HEK293 (cell line): ENCODE results near the gene STAB2.
"Not testable (repeated sequence)": the region's sequence is repeated elsewhere in the genome, so short reads cannot be mapped to it uniquely, and the experiment has no call there.

Experiments
- CTCF ChIA-PET: fragments of 350-600 bp; formaldehyde crosslinking; extraction: SDS; loops from one replicate; lab custom pipeline; 2021; ENCODE audit warnings: antibody characterized with exemption; lab: Yijun Ruan, JAX
- POLR2A ChIA-PET: fragments of 300-600 bp; formaldehyde crosslinking; extraction: SDS; loops from one replicate; lab custom pipeline; 2020; ENCODE audit warnings: antibody characterized with exemption, inconsistent platforms; lab: Yijun Ruan, JAX
- H3K27ac ChIP-seq: fragments of 200-500 bp; sonication (Bioruptor generic); 2 replicates; pipeline ENCODE4 v1.5.1; 2014; ENCODE audit warnings: low read depth, low read length, control low read depth, inconsistent platforms; ENCODE audit errors: extremely low read depth
- H3K36me3 ChIP-seq, 2 experiments: fragments of 200-500 bp in 1 of 2; sonication (Bioruptor generic) in 1 of 2; 1 replicate in 1 of 2; 2 replicates in 1 of 2; pipeline ENCODE4 v1.5.1; 2014 to 2017; ENCODE audit warnings: inconsistent platforms in 2 of 2, low read length in 2 of 2; ENCODE audit not compliant: control insufficient read depth in 2 of 2, insufficient read depth in 1 of 2
- H3K4me1 ChIP-seq: fragments of 200-500 bp; sonication (Bioruptor generic); 2 replicates; pipeline ENCODE4 v1.5.1; 2014; ENCODE audit warnings: mild to moderate bottlenecking, low read length, inconsistent platforms; ENCODE audit not compliant: control insufficient read depth, insufficient read depth
- H3K4me3 ChIP-seq: 2 replicates; pipeline ENCODE4 v1.5.1; 2011; ENCODE audit warnings: low read depth, mild to moderate bottlenecking, control low read depth, low read length, moderate library complexity
- H3K9me3 ChIP-seq: fragments of 200-500 bp; sonication (Bioruptor generic); 2 replicates; pipeline ENCODE4 v1.5.1; 2014; ENCODE audit warnings: low read depth, low read length, inconsistent platforms; ENCODE audit not compliant: control insufficient read depth, insufficient read depth
- INSM2 ChIP-seq: fragments of 450-650 bp; formaldehyde crosslinking; IDR thresholded peaks from 2 replicates; pipeline ENCODE4 v1.5.1; 2016; ENCODE audit warnings: missing biosample characterization, missing genetic modification characterization
- SCRT2 ChIP-seq: fragments of 450-650 bp; formaldehyde crosslinking; IDR thresholded peaks from 2 replicates; pipeline ENCODE4 v1.5.1; 2016; ENCODE audit warnings: missing biosample characterization, missing genetic modification characterization
- SP2 ChIP-seq: fragments of 450-650 bp; formaldehyde crosslinking; IDR thresholded peaks from 2 replicates; pipeline ENCODE4 v1.5.1; 2016; ENCODE audit warnings: missing biosample characterization, missing genetic modification characterization
- ZBTB17 ChIP-seq: fragments of 450-650 bp; formaldehyde crosslinking; IDR thresholded peaks from 2 replicates; pipeline ENCODE4 v1.5.1; 2016; ENCODE audit warnings: missing biosample characterization, missing genetic modification characterization
- ZBTB48 ChIP-seq: fragments of 450-650 bp; formaldehyde crosslinking; IDR thresholded peaks from 2 replicates; pipeline ENCODE4 v1.5.1; 2016; ENCODE audit warnings: missing biosample characterization, missing genetic modification characterization
- ZFP41 ChIP-seq: fragments of 450-650 bp; formaldehyde crosslinking; IDR thresholded peaks from 2 replicates; pipeline ENCODE4 v1.5.1; 2016; ENCODE audit warnings: missing biosample characterization, missing genetic modification characterization, borderline replicate concordance
- ZNF112 ChIP-seq: fragments of 450-650 bp; formaldehyde crosslinking; IDR thresholded peaks from 2 replicates; pipeline ENCODE4 v1.5.0; 2017; ENCODE audit warnings: missing biosample characterization, missing genetic modification characterization
- ZNF248 ChIP-seq: fragments of 450-650 bp; formaldehyde crosslinking; IDR thresholded peaks from 2 replicates; pipeline ENCODE4 v1.5.1; 2017; ENCODE audit warnings: missing biosample characterization, missing genetic modification characterization
- ZNF366 ChIP-seq: fragments of 450-650 bp; formaldehyde crosslinking; conservative IDR thresholded peaks from 2 replicates; pipeline ENCODE4 v1.5.1; 2016; ENCODE audit warnings: missing biosample characterization, missing genetic modification characterization
- ZNF488 ChIP-seq: fragments of 450-650 bp; formaldehyde crosslinking; IDR thresholded peaks from 2 replicates; pipeline ENCODE4 v1.5.1; 2016; ENCODE audit warnings: missing biosample characterization, missing genetic modification characterization
- ZNF518A ChIP-seq: fragments of 450-650 bp; formaldehyde crosslinking; conservative IDR thresholded peaks from 2 replicates; pipeline ENCODE4 v1.5.1; 2016; ENCODE audit warnings: low read depth, missing biosample characterization, missing genetic modification characterization
- ZNF600 ChIP-seq: fragments of 450-650 bp; formaldehyde crosslinking; IDR thresholded peaks from 2 replicates; pipeline ENCODE4 v1.5.1; 2016; ENCODE audit warnings: missing biosample characterization, missing genetic modification characterization
- ZNF610 ChIP-seq: fragments of 450-650 bp; formaldehyde crosslinking; IDR thresholded peaks from 2 replicates; pipeline ENCODE4 v1.5.1; 2016; ENCODE audit warnings: missing biosample characterization, missing genetic modification characterization, borderline replicate concordance
- ZNF626 ChIP-seq: fragments of 450-650 bp; sonication (Bioruptor Pico); formaldehyde crosslinking; IDR thresholded peaks from 2 replicates; pipeline ENCODE4 v1.5.1; 2018; ENCODE audit warnings: missing biosample characterization, missing genetic modification characterization, inconsistent platforms
- ZNF660 ChIP-seq: fragments of 450-650 bp; IDR thresholded peaks from 2 replicates; pipeline ENCODE4 v1.5.1; 2018; ENCODE audit warnings: missing biosample characterization, mild to moderate bottlenecking, missing genetic modification characterization
- ZNF692 ChIP-seq: fragments of 450-650 bp; formaldehyde crosslinking; IDR thresholded peaks from 2 replicates; pipeline ENCODE4 v1.5.1; 2016; ENCODE audit warnings: missing biosample characterization, missing genetic modification characterization
- ZNF777 ChIP-seq: fragments of 450-650 bp; formaldehyde crosslinking; IDR thresholded peaks from 2 replicates; pipeline ENCODE4 v1.5.1; 2017; ENCODE audit warnings: missing biosample characterization, missing genetic modification characterization, borderline replicate concordance
- ZNF792 ChIP-seq: fragments of 450-650 bp; formaldehyde crosslinking; IDR thresholded peaks from 2 replicates; pipeline ENCODE4 v1.5.1; 2016; ENCODE audit warnings: missing biosample characterization, missing genetic modification characterization
- ZSCAN16 ChIP-seq: fragments of 450-650 bp; formaldehyde crosslinking; IDR thresholded peaks from 2 replicates; pipeline ENCODE4 v1.5.1; 2016; ENCODE audit warnings: missing biosample characterization, missing genetic modification characterization
- ZSCAN5A ChIP-seq: fragments of 450-650 bp; formaldehyde crosslinking; IDR thresholded peaks from 2 replicates; pipeline ENCODE4 v1.5.1; 2016; ENCODE audit warnings: missing biosample characterization, missing genetic modification characterization

Gene STAB2

GRCh38 chr12:103653568-103654173 lies 66.6 kb downstream of the STAB2 start:
- H3K4me3 ChIP-seq, H3K36me3 ChIP-seq, H3K4me1 ChIP-seq: not testable (repeated sequence)
- peak; percentile 97 for TF ChIP-seq ZBTB17 (tag by site-specific recombination)
- TF ChIP-seq ZNF366 (tag by site-specific recombination): peak; percentile 90
- TF ChIP-seq, all 188 proteins: peak for 2; not testable (repeated sequence) for 186
- H3K27ac ChIP-seq, POLR2A ChIA-PET, H3K9me3 ChIP-seq: not testable (repeated sequence)
- CTCF ChIA-PET: interaction anchor here (1.4 kb wide), 1 partner anchor 21 kb away, joined by 5 read pairs; no protein-coding TSS in a partner anchor

GRCh38 chr12:103654816-103655215 lies 67.7 kb downstream of the STAB2 start:
- CTCF ChIA-PET: interaction anchor here (1.4 kb wide), 1 partner anchor 22 kb away, joined by 5 read pairs; no protein-coding TSS in a partner anchor
- TF ChIP-seq ZNF600 (no peak), ZNF626 (no peak), ZSCAN16 (tag by site-specific recombination) (no peak), ZNF660 (no peak), ZNF610 (tag by site-specific recombination) (no peak), ZNF777 (tag by site-specific recombination) (no peak), ZNF518A (tag by site-specific recombination) (no peak), SP2 (no peak), ZFP41 (no peak), ZNF488 (no peak), ZNF112 (tag by site-specific recombination) (no peak), SCRT2 (tag by site-specific recombination) (no peak), ZNF792 (tag by site-specific recombination) (no peak), ZNF692 (tag by site-specific recombination) (no peak), ZBTB48 (tag by site-specific recombination) (no peak), ZSCAN5A (no peak), ZNF248 (no peak), INSM2 (tag by site-specific recombination) (no peak)
- POLR2A ChIA-PET: no interaction called here

More at GRCh38 chr12:103654816-103655215, 67.7 kb downstream of the STAB2 start:
- Histone ChIP-seq H3K27ac (no peak overlapping the region), H3K4me3 (no peak overlapping the region), H3K9me3 (no peaks in the 10 kb centered on the region), H3K4me1 (no peaks in the 10 kb centered on the region), H3K36me3 (no peaks in the 10 kb centered on the region)
